GM12865 (cell line): Measurements from ENCODE around the gene LPP.

Experiments
- DNase-seq: peaks from one replicate; pipeline ENCODE4 v3.0.0; 2010; ENCODE audit warnings: low read depth
- H3K4me3 ChIP-seq: 2 replicates; pipeline ENCODE4 v1.5.1; 2011; ENCODE audit warnings: mild to moderate bottlenecking, low read depth, low read length, control low read depth
- CTCF ChIP-seq: IDR thresholded peaks from 2 replicates; pipeline ENCODE4 v1.5.1; 2011; ENCODE audit warnings: low read length, control low read depth, low read depth, inconsistent platforms; ENCODE audit not compliant: insufficient read depth; ENCODE audit errors: missing control alignments

The LPP gene

GRCh38 chr3:188711881-188712247 is 557.9 kb downstream of the LPP start:
- no peak for DNase-seq
- H3K4me3 ChIP-seq: no peak overlapping the region
- no peak for TF ChIP-seq CTCF

- no peak for DNase-seq
- H3K4me3 ChIP-seq: no peak overlapping the region
- TF ChIP-seq CTCF: no peak
These were observed 558.4 kb downstream of the LPP start for GRCh38 chr3:188712248-188712924.

GRCh38 chr3:188712991-188713390 is 559.0 kb downstream of the LPP start:
- no peak for TF ChIP-seq CTCF
- no peak overlapping the region for H3K4me3 ChIP-seq
- no peak for DNase-seq

- no peak for TF ChIP-seq CTCF
These were observed 565.6 kb downstream of the LPP start for GRCh38 chr3:188719545-188719944.

GRCh38 chr3:188720215-188720614 is 566.3 kb downstream of the LPP start:
- H3K4me3 ChIP-seq: no peak overlapping the region
- no peak for DNase-seq
- no peak for TF ChIP-seq CTCF

More at GRCh38 chr3:188719545-188719944, 565.6 kb downstream of the LPP start:
- no peak for DNase-seq
- H3K4me3 ChIP-seq: no peak overlapping the region

- TF ChIP-seq CTCF: no peak
- no peak for DNase-seq
- no peak overlapping the region for H3K4me3 ChIP-seq
These were observed 566.7 kb downstream of the LPP start for GRCh38 chr3:188720636-188721035.

- TF ChIP-seq CTCF: no peak
- H3K4me3 ChIP-seq: no peak overlapping the region
- DNase-seq: no peak
These were observed 567.4 kb downstream of the LPP start for GRCh38 chr3:188721312-188721711.
